Measurements from ENCODE around the gene STRAP. TPM values are rescaled to one million over a fixed set of nuclear protein-coding genes. Genes with fewer than 3 reads are reported as not detected.

The STRAP gene
- total RNA-seq, 4 donors from 2014 or later: 84.9 to 100 (median 93.3) TPM

DNA sequence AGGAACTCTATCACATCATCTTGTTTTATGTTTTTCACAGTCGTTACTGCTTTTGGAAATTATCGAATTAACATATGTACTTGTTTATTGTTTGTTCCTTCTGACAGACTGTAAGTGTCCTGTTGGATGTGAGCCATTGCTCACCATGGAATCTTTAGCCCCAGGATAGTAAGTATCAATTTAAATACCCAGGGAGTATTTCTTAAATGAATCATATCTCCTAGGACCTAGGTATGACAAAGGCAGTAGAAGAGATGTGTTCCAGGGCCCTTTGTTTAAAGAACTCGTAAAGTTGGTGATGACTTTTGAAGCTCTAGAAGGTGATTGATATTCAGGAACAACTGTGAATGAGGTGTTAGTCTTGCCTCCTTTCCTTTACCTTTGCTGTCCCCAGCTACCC, 30.3 kb upstream of the STRAP start:
- no peaks in the 10 kb centered on the region for H3K4me1 ChIP-seq
- H3K36me3 ChIP-seq: no peaks in the 10 kb centered on the region
- no peaks in the 10 kb centered on the region for H3K9me3 ChIP-seq
- 90 to 93% methylated on average over 3 of the region's 3 CpGs for WGBS, 2 donors
- DNase-seq: no peak
- no peak for TF ChIP-seq POLR2A (IDR thresholded peaks at IDR 0.05)
- TF ChIP-seq, protein P1, sequence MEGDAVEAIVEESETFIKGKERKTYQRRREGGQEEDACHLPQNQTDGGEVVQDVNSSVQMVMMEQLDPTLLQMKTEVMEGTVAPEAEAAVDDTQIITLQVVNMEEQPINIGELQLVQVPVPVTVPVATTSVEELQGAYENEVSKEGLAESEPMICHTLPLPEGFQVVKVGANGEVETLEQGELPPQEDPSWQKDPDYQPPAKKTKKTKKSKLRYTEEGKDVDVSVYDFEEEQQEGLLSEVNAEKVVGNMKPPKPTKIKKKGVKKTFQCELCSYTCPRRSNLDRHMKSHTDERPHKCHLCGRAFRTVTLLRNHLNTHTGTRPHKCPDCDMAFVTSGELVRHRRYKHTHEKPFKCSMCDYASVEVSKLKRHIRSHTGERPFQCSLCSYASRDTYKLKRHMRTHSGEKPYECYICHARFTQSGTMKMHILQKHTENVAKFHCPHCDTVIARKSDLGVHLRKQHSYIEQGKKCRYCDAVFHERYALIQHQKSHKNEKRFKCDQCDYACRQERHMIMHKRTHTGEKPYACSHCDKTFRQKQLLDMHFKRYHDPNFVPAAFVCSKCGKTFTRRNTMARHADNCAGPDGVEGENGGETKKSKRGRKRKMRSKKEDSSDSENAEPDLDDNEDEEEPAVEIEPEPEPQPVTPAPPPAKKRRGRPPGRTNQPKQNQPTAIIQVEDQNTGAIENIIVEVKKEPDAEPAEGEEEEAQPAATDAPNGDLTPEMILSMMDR (IDR thresholded peaks at IDR 0.05): no peak
- intact Hi-C loops (cut with DNase I): loop anchor here (10.0 kb wide), 1 partner anchor 577 kb away; no protein-coding TSS in a partner anchor
- H3K4me3 ChIP-seq (replicated peaks in 1 of 3): no peak overlapping the region
- H3K27ac ChIP-seq: no peak overlapping the region
- no peaks in the 10 kb centered on the region for H3K27me3 ChIP-seq

DNA sequence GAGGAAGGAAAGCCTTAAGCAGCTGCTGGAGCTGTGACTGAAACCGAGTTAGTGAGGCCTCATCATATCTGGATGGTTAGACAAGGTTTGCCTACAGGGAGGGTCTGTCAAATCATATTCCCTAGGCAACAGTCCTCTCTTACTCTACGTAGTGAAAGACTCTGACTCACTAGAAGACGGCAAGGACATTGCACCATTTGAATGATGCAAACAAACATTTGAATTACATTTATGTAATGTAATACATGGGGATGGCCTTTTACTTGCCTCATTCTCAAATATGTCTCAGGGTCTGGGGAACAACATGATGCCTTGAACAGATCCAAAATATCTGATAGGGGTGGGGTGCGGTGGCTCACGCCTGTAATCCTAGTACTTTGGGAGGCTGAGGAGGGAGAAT, 29.8 kb upstream of the STRAP start:
- Histone ChIP-seq H3K9me3 (no peaks in the 10 kb centered on the region), H3K36me3 (no peaks in the 10 kb centered on the region), H3K4me1 (no peaks in the 10 kb centered on the region), H3K4me3 (replicated peaks in 1 of 3) (no peak overlapping the region), H3K27me3 (no peaks in the 10 kb centered on the region), H3K27ac (no peak overlapping the region)
- intact Hi-C loops (cut with DNase I): loop anchor here (10.0 kb wide), 1 partner anchor 578 kb away; no protein-coding TSS in a partner anchor
- DNase-seq: no peak
- WGBS, 2 donors: 88 to 91% methylated on average over 5 of the region's 5 CpGs
- TF ChIP-seq, protein P1 (IDR thresholded peaks at IDR 0.05): no peak
- no peak for TF ChIP-seq POLR2A (IDR thresholded peaks at IDR 0.05)

DNA sequence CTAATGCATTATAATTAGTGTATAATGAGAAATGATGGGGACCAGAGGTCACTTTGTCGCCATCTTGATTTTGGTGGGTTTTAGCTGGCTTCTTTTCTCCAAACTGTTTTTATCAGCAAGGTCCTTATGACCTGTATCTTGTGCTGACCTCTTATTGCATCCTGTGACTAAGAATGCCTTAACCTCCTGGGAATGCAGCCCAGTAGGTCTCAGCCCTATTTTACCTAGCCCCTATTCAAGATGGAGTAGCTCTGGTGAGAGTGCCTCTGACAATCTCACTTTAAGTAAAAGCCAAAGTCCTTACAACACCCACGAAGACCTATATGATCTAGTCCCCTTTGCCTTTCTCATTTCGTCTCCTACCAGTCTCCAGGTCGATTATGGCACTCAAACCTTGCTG, 28.3 kb upstream of the STRAP start:
- Histone ChIP-seq H3K27me3 (no peaks in the 10 kb centered on the region), H3K4me3 (replicated peaks in 1 of 3) (no peak overlapping the region), H3K4me1 (peaks cover 0 to 2% of the 10 kb centered on the region in 2 donors), H3K36me3 (no peaks in the 10 kb centered on the region), H3K9me3 (no peaks in the 10 kb centered on the region), H3K27ac (no peak overlapping the region)
- WGBS, 2 donors: 85 to 88% methylated on average over 4 of the region's 4 CpGs
- intact Hi-C loops (cut with DNase I): loop anchor here (10.0 kb wide), 1 partner anchor 579 kb away; no protein-coding TSS in a partner anchor
- no peak for DNase-seq
- no peak for TF ChIP-seq POLR2A (IDR thresholded peaks at IDR 0.05)

DNA sequence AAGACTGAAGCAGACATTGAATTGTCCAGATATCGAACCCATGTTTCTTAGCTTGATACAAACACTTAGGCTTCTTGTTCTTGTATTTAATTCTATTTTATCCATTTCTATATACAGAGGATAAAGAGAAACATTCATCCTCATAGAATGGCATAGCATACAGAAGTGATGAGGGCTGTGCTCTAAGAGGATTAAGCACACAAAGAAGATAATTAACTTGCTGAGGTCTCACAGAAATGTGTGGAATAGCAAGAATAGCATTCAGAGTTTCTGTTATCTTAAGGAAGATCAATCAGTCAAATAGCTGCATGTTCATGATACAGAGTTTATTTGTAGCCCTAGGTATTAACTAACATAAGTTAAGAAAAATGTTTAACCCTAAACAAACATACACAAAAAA, 27.3 kb upstream of the STRAP start:
- WGBS, 2 donors: 87 to 91% methylated on average over 1 of the region's 1 CpG
- intact Hi-C loops (cut with DNase I): loop anchor here (10.0 kb wide), 1 partner anchor 580 kb away; no protein-coding TSS in a partner anchor
- no peak overlapping the region for H3K27ac ChIP-seq

DNA sequence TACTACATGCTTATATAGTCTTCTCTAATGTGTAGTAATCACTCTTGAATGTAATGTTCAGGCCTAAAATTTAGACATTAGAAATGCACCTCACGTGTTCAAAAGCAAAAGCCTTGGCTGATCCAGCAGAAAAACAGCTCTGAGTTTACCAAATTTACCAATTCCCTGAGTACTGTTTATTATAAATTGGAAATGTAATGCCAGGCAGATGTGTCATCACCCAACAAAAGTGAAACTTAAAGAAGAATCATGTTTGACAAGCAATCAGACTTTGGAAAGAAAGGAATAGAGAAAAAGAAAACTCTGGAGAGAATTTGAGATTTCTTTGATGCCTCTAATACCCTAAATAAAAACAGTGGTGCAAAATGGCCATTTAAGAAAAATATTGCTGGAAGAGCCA, 26.5 kb upstream of the STRAP start:
- TF ChIP-seq, protein P1 (IDR thresholded peaks at IDR 0.05): no peak
- no peak for TF ChIP-seq POLR2A (IDR thresholded peaks at IDR 0.05)
- DNase-seq: no peak
- H3K27ac ChIP-seq: no peak overlapping the region
- intact Hi-C loops (cut with DNase I): loop anchor here (2.0 to 10.0 kb wide), 2 partner anchors 265 to 581 kb away; no protein-coding TSS in a partner anchor
- no peak overlapping the region for H3K4me3 ChIP-seq (replicated peaks in 1 of 3)
- 79 to 84% methylated on average over 1 of the region's 1 CpG for WGBS, 2 donors
- H3K9me3 ChIP-seq: no peaks in the 10 kb centered on the region
- H3K27me3 ChIP-seq: no peaks in the 10 kb centered on the region
- peaks cover 0 to 7% of the 10 kb centered on the region in 2 donors for H3K4me1 ChIP-seq
- H3K36me3 ChIP-seq: no peaks in the 10 kb centered on the region

More for the DNA sequence above, 27.3 kb upstream of the STRAP start:
- DNase-seq: no peak
- Histone ChIP-seq H3K4me3 (replicated peaks in 1 of 3) (no peak overlapping the region), H3K27me3 (no peaks in the 10 kb centered on the region), H3K36me3 (no peaks in the 10 kb centered on the region), H3K9me3 (no peaks in the 10 kb centered on the region), H3K4me1 (peaks cover 0 to 7% of the 10 kb centered on the region in 2 donors)
- TF ChIP-seq, protein P1 (IDR thresholded peaks at IDR 0.05): no peak
- no peak for TF ChIP-seq POLR2A (IDR thresholded peaks at IDR 0.05)
